BE2C (cell line): ENCODE data around the gene MYO5B.

Experiments
- DNase-seq: peaks from one replicate; pipeline ENCODE4 v3.0.0-alpha.2; 2020
- H3K27me3 ChIP-seq: fragments of 250-450 bp; sonication (Bioruptor Pico); 2 replicates; pipeline ENCODE4 v1.5.1; 2020; ENCODE audit warnings: mild to moderate bottlenecking
- H3K36me3 ChIP-seq: fragments of 250-450 bp; sonication (Bioruptor Pico); 2 replicates; pipeline ENCODE4 v1.5.1; 2020; ENCODE audit warnings: mild to moderate bottlenecking
- H3K4me1 ChIP-seq: fragments of 250-450 bp; sonication (Bioruptor Pico); 2 replicates; pipeline ENCODE4 v1.5.1; 2020
- H3K4me3 ChIP-seq: 2 replicates; pipeline ENCODE4 v1.5.1; 2011; ENCODE audit warnings: low read depth, low read length
- H3K9me3 ChIP-seq: fragments of 250-450 bp; sonication (Bioruptor Pico); 2 replicates; pipeline ENCODE4 v1.5.1; 2020
- TF ChIP-seq, protein P1 (sequence below): IDR thresholded peaks from 2 replicates; pipeline ENCODE4 v1.5.1; 2012; ENCODE audit warnings: mild to moderate bottlenecking, low read depth, low read length

The MYO5B gene

DNA sequence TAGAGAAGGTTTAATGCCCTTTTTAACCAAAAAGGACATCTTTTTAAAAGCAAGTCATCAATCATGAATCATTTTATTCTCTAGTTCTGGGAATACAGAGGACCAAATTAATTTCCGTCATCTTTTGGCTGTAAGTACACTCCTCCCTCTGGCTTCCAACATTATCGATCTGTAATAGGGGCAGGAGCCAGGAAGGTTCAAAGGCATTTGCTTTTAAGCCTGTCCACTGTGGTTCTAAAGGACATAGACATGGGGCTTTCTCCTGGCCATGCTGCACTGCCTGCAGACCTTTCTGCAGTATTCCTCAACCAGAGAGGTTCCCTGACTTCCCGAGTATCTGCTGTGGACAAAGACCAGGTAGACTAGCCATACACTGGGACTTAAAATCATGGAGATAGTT, 170.5 kb downstream of the MYO5B start:
- TF ChIP-seq, protein P1, sequence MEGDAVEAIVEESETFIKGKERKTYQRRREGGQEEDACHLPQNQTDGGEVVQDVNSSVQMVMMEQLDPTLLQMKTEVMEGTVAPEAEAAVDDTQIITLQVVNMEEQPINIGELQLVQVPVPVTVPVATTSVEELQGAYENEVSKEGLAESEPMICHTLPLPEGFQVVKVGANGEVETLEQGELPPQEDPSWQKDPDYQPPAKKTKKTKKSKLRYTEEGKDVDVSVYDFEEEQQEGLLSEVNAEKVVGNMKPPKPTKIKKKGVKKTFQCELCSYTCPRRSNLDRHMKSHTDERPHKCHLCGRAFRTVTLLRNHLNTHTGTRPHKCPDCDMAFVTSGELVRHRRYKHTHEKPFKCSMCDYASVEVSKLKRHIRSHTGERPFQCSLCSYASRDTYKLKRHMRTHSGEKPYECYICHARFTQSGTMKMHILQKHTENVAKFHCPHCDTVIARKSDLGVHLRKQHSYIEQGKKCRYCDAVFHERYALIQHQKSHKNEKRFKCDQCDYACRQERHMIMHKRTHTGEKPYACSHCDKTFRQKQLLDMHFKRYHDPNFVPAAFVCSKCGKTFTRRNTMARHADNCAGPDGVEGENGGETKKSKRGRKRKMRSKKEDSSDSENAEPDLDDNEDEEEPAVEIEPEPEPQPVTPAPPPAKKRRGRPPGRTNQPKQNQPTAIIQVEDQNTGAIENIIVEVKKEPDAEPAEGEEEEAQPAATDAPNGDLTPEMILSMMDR, result no peak
- Histone ChIP-seq H3K27me3 (no peaks in the 10 kb centered on the region), H3K9me3 (no peaks in the 10 kb centered on the region), H3K4me3 (no peak overlapping the region), H3K36me3 (no peaks in the 10 kb centered on the region), H3K4me1 (no peaks in the 10 kb centered on the region)
- DNase-seq, result no peak

DNA sequence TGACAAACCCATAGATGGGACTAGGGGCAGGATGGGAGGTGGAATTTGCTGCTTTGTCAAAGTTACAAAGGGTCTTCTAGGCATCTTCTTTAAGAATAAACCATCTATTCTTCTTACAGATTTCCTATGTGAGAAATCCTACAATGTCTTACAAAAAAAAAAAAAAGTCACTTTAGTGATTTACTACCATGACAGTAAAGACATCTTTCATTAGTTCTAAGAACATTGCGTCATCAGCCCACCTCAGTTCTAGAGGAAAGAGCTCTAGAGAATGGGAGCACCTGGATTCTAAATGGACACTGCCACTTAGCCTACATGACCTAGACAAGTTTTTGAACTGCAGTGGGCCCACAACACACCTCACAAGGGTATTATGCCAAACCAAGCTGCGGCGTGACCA, 172.0 kb downstream of the MYO5B start:
- Histone ChIP-seq H3K27me3 (no peaks in the 10 kb centered on the region), H3K36me3 (no peaks in the 10 kb centered on the region), H3K9me3 (no peaks in the 10 kb centered on the region), H3K4me3 (no peak overlapping the region), H3K4me1 (no peaks in the 10 kb centered on the region)
- TF ChIP-seq, protein P1, result no peak
- DNase-seq, result no peak

GRCh38 chr18:50014606-50015005, 180.3 kb downstream of the MYO5B start:
- Histone ChIP-seq H3K4me1 (no peaks in the 10 kb centered on the region), H3K9me3 (no peaks in the 10 kb centered on the region), H3K27me3 (no peaks in the 10 kb centered on the region), H3K4me3 (no peak overlapping the region), H3K36me3 (no peaks in the 10 kb centered on the region)
- TF ChIP-seq, protein P1, result no peak
- DNase-seq, result no peak

DNA sequence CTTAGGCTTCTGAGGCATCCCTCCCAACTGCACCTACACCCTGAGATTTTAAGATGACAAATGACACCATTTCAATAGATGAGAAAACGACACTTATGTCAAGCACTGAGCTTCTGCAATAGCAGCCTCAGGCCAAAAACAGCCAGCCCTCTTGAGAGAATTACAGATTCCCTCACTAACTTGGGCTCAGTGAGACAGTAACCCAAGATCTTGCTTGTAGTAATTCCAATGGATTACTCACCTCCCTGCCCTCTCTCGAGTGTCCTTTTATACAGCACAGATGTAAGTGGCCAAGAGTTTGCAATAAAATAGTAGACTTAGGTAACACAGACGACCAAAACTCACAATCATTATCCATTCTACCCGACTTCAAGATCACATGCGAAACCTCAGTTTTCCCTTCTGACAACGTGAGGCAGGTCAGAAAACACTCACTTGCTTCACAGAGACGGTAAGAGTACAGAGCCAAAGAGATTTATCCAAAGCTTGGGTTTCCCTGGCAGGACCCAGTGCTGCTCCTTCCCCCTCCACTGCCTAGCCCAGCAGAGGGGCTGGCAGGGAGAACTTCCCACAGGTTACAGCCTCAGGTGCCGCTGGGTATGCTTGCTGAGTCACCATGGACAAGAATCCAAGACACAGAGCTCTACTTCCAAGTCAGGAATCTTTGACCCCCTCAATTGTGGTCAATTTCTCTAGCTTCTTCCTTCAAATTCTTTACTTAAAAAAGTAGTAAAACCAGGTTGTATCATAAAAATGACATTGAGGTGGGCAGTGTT, 181.4 kb downstream of the MYO5B start:
- Histone ChIP-seq H3K27me3 (no peaks in the 10 kb centered on the region), H3K9me3 (no peaks in the 10 kb centered on the region), H3K4me3 (no peak overlapping the region), H3K4me1 (no peaks in the 10 kb centered on the region), H3K36me3 (no peaks in the 10 kb centered on the region)
- no peak for DNase-seq
- TF ChIP-seq, protein P1, result no peak

DNA sequence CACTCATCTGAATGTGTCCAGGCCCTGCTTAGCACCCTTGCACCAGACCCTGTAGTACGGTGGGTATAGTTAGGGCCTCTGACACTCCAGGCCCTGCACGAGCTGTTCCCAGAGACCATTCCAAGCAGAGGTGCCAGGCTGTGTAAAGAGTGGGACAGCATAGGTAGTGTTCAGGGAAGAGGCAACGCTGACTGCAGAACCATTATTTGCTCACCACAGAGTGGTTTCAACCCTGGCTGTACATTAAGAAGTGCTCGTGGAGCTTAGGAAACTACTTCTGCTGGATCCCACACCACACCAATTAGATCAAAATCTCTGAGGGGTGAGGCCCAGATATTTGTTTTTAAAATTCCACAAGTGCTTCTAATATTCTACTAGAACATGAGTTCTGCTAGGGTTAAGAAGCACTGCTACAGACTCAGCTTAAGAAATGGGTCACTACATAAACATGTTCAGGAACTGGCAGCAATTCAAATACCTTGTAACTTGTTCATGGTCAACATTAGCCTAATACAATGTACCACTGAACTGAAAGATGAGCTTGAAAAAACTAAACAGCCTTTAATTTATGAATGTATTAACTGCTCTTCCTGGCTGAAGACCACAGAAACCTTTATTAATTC, 183.0 kb downstream of the MYO5B start:
- DNase-seq, result no peak
- no peaks in the 10 kb centered on the region for H3K4me1 ChIP-seq
- H3K36me3 ChIP-seq, result no peaks in the 10 kb centered on the region
- no peaks in the 10 kb centered on the region for H3K9me3 ChIP-seq
- no peaks in the 10 kb centered on the region for H3K27me3 ChIP-seq
- no peak overlapping the region for H3K4me3 ChIP-seq
- TF ChIP-seq, protein P1, result no peak

DNA sequence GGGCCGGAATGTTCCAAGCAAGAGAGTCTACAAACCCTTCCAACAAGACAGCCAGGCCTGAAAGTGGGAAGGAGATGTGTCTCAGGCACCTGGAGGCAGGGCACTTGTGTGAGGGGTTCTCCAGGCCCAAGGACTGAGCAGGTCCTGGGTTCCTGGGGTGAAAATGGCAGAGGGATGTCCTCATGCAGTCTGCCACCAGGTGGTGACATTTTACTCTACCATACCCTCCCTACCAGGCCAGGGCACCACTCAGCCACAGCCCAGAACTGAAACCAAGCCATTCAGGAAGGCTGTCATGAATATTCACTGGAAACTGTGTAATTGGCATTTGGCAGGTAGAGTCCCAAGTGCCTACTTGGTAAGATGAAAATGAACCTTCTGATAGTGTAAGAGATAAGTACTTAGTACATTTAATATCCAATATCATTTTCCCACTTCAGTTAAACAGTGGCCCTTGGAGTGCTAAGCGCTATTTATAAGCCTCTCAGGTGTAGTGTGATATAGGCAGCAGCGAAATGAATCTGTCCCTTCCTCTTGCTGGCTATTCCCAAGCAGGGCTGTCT, 185.1 kb downstream of the MYO5B start:
- TF ChIP-seq, protein P1, result peak; percentile 58
- Histone ChIP-seq H3K4me3 (no peak overlapping the region), H3K4me1 (no peaks in the 10 kb centered on the region), H3K9me3 (no peaks in the 10 kb centered on the region), H3K27me3 (no peaks in the 10 kb centered on the region), H3K36me3 (no peaks in the 10 kb centered on the region)
- peak; percentile 28 for DNase-seq
